Neural cell (in vitro differentiated cells): ENCODE results near the gene ACTN2. TPM values are rescaled to one million over a fixed set of nuclear protein-coding genes. Genes with fewer than 3 reads are reported as not detected.

Experiments
- H2AFZ ChIP-seq: fragments of 200-600, 300-800 bp; sonication (generic), shearing (Covaris generic); 2 replicates; pipeline ENCODE4 v1.6.0; 2014; ENCODE audit warnings: low read depth, mild to moderate bottlenecking, antibody characterized with exemption, low read length, moderate library complexity
- H3F3A ChIP-seq: fragments of 200-600 bp; shearing (Covaris generic); 2 replicates; pipeline ENCODE4 v1.6.1; 2016; ENCODE audit warnings: mild to moderate bottlenecking, moderate library complexity, mixed read lengths, antibody characterized with exemption, low read length; ENCODE audit not compliant: insufficient read depth, poor library complexity, severe bottlenecking
- H3K27ac ChIP-seq: fragments of 200-600, 300-800 bp; sonication (generic), shearing (Covaris generic); 2 replicates; pipeline ENCODE4 v1.5.1; 2014; ENCODE audit warnings: mild to moderate bottlenecking, low read length, moderate library complexity
- H3K27me3 ChIP-seq: fragments of 300-800, 200-600 bp; sonication (generic), shearing (Covaris generic); 2 replicates; pipeline ENCODE4 v1.6.0; 2014; ENCODE audit warnings: mild to moderate bottlenecking, low read depth, low read length, moderate library complexity; ENCODE audit not compliant: insufficient read depth
- H3K36me3 ChIP-seq: fragments of 300-800, 200-600 bp; sonication (generic), shearing (Covaris generic); 2 replicates; pipeline ENCODE4 v1.5.1; 2014; ENCODE audit warnings: mild to moderate bottlenecking, antibody characterized with exemption, low read length, moderate library complexity; ENCODE audit not compliant: insufficient read depth
- H3K4me2 ChIP-seq: fragments of 300-800, 200-600 bp; sonication (generic), shearing (Covaris generic); 2 replicates; pipeline ENCODE4 v1.6.0; 2014; ENCODE audit warnings: mild to moderate bottlenecking, low read length
- H3K4me3 ChIP-seq: fragments of 300-800, 200-600 bp; sonication (generic), shearing (Covaris generic); 2 replicates; pipeline ENCODE4 v1.5.1; 2014; ENCODE audit warnings: mild to moderate bottlenecking, low read length, moderate library complexity
- H3K79me2 ChIP-seq: fragments of 200-600 bp; shearing (Covaris generic); replicated peaks from 2 replicates; pipeline ENCODE4 v1.6.0; 2014; ENCODE audit warnings: mild to moderate bottlenecking, low read length, moderate library complexity; ENCODE audit not compliant: insufficient read depth
- H3K9ac ChIP-seq: fragments of 300-800, 200-600 bp; sonication (generic), shearing (Covaris generic); 2 replicates; pipeline ENCODE4 v1.6.1; 2016; ENCODE audit warnings: mild to moderate bottlenecking, low read length, mixed read lengths
- H3K9me2 ChIP-seq: fragments of 200-600 bp; shearing (Covaris generic); 2 replicates; pipeline ENCODE4 v1.6.1; 2016; ENCODE audit warnings: mild to moderate bottlenecking, low read length, mixed read lengths; ENCODE audit not compliant: insufficient read depth
- H3K9me3 ChIP-seq: fragments of 200-600, 300-800 bp; sonication (generic), shearing (Covaris generic); 2 replicates; pipeline ENCODE4 v1.6.1; 2016; ENCODE audit warnings: mild to moderate bottlenecking, mixed run types, low read length, moderate library complexity, mixed read lengths
- H4K20me1 ChIP-seq: fragments of 200-600 bp; shearing (Covaris generic); 2 replicates; pipeline ENCODE4 v1.6.1; 2016; ENCODE audit warnings: mild to moderate bottlenecking, mixed run types; ENCODE audit not compliant: insufficient read depth
- EP300 ChIP-seq: fragments of 450-650 bp; conservative IDR thresholded peaks from 2 replicates; pipeline ENCODE4 v1.6.1; 2014; ENCODE audit warnings: antibody characterized with exemption, mild to moderate bottlenecking, moderate library complexity; ENCODE audit not compliant: poor library complexity, severe bottlenecking
- EZH2 ChIP-seq: fragments of 200-600, 300-800 bp; shearing (Covaris generic), sonication (generic); IDR thresholded peaks from 2 replicates; pipeline ENCODE4 v1.6.1; 2014; ENCODE audit warnings: antibody characterized with exemption, low read length, borderline replicate concordance, mild to moderate bottlenecking; ENCODE audit not compliant: insufficient read depth, poor library complexity, severe bottlenecking
- MXI1 ChIP-seq: fragments of 450-650 bp; conservative IDR thresholded peaks from 2 replicates; pipeline ENCODE4 v1.6.1; 2014; ENCODE audit warnings: antibody characterized with exemption, mild to moderate bottlenecking; ENCODE audit not compliant: poor library complexity, severe bottlenecking
- POLR2AphosphoS5 ChIP-seq: IDR thresholded peaks from 2 replicates; pipeline ENCODE4 v1.6.1; 2012
- RAD21 ChIP-seq: fragments of 450-650 bp; conservative IDR thresholded peaks from 2 replicates; pipeline ENCODE4 v1.6.1; 2014; ENCODE audit warnings: antibody characterized with exemption, mild to moderate bottlenecking, moderate library complexity
- SMC3 ChIP-seq: fragments of 450-650 bp; conservative IDR thresholded peaks from 2 replicates; pipeline ENCODE4 v1.6.1; 2014; ENCODE audit warnings: antibody characterized with exemption, mild to moderate bottlenecking, moderate library complexity; ENCODE audit not compliant: poor library complexity
- TAF1 ChIP-seq: IDR thresholded peaks from 2 replicates; pipeline ENCODE4 v1.6.1; 2012; ENCODE audit warnings: low read depth
- polyA plus RNA-seq: library from polyadenylated mRNA; depleted of rRNA; stranded (reverse); fragments of >200 nt; gene quantifications from 2 replicates; pipeline ENCODE4 v1.2.3, GENCODE V29; 2014
- TF ChIP-seq, protein P1 (sequence below): IDR thresholded peaks from 2 replicates; pipeline ENCODE4 v1.6.1; 2012; ENCODE audit warnings: borderline replicate concordance
- TF ChIP-seq, protein P2 (sequence below): fragments of 450-650 bp; IDR thresholded peaks from 2 replicates; pipeline ENCODE4 v1.5.1; 2014; ENCODE audit warnings: antibody characterized with exemption, mild to moderate bottlenecking, moderate library complexity; ENCODE audit not compliant: poor library complexity, severe bottlenecking

ACTN2 gene
- polyA plus RNA-seq, 1 donor from 2014 or later: 6.1 TPM

DNA sequence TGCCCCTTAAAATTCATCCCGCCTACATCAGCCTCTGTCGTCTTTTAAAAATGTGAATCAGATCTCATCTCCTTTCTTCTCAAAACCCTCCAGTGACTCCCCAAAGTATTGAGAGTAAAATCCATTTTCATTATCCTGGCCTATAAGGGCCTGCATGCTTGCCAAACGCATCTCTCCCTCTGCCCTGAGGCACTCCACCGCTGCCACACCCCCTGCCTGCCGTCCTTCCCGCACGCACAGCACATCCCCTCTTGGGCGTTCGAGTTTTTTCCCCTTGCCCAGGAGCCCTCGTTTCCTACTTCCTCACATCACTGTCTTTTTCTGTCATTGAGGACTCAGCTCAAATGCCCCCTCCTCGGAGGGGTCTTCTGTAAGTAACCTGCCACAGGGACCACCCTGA, 55.5 kb downstream of the ACTN2 start:
- no peaks in the 10 kb centered on the region for H3K9me2 ChIP-seq
- no peaks in the 10 kb centered on the region for H3F3A ChIP-seq
- no peak overlapping the region for H3K4me2 ChIP-seq
- H3K79me2 ChIP-seq: no peaks in the 10 kb centered on the region
- no peak overlapping the region for H3K4me3 ChIP-seq
- no peak overlapping the region for H3K9ac ChIP-seq
- H4K20me1 ChIP-seq: no peaks in the 10 kb centered on the region
- no peaks in the 10 kb centered on the region for H3K27me3 ChIP-seq
- no peak overlapping the region for H3K27ac ChIP-seq
- no peak overlapping the region for H2AFZ ChIP-seq
- H3K36me3 ChIP-seq: no peaks in the 10 kb centered on the region
- H3K9me3 ChIP-seq: no peaks in the 10 kb centered on the region
- no peak for TF ChIP-seq RAD21
- TF ChIP-seq, protein P1, sequence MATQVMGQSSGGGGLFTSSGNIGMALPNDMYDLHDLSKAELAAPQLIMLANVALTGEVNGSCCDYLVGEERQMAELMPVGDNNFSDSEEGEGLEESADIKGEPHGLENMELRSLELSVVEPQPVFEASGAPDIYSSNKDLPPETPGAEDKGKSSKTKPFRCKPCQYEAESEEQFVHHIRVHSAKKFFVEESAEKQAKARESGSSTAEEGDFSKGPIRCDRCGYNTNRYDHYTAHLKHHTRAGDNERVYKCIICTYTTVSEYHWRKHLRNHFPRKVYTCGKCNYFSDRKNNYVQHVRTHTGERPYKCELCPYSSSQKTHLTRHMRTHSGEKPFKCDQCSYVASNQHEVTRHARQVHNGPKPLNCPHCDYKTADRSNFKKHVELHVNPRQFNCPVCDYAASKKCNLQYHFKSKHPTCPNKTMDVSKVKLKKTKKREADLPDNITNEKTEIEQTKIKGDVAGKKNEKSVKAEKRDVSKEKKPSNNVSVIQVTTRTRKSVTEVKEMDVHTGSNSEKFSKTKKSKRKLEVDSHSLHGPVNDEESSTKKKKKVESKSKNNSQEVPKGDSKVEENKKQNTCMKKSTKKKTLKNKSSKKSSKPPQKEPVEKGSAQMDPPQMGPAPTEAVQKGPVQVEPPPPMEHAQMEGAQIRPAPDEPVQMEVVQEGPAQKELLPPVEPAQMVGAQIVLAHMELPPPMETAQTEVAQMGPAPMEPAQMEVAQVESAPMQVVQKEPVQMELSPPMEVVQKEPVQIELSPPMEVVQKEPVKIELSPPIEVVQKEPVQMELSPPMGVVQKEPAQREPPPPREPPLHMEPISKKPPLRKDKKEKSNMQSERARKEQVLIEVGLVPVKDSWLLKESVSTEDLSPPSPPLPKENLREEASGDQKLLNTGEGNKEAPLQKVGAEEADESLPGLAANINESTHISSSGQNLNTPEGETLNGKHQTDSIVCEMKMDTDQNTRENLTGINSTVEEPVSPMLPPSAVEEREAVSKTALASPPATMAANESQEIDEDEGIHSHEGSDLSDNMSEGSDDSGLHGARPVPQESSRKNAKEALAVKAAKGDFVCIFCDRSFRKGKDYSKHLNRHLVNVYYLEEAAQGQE: no peak
- TF ChIP-seq TAF1: no peak
- TF ChIP-seq EP300: no peak
- TF ChIP-seq SMC3: no peak
- TF ChIP-seq, protein P2, sequence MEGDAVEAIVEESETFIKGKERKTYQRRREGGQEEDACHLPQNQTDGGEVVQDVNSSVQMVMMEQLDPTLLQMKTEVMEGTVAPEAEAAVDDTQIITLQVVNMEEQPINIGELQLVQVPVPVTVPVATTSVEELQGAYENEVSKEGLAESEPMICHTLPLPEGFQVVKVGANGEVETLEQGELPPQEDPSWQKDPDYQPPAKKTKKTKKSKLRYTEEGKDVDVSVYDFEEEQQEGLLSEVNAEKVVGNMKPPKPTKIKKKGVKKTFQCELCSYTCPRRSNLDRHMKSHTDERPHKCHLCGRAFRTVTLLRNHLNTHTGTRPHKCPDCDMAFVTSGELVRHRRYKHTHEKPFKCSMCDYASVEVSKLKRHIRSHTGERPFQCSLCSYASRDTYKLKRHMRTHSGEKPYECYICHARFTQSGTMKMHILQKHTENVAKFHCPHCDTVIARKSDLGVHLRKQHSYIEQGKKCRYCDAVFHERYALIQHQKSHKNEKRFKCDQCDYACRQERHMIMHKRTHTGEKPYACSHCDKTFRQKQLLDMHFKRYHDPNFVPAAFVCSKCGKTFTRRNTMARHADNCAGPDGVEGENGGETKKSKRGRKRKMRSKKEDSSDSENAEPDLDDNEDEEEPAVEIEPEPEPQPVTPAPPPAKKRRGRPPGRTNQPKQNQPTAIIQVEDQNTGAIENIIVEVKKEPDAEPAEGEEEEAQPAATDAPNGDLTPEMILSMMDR: no peak
- TF ChIP-seq EZH2: no peak
- no peak for TF ChIP-seq POLR2AphosphoS5
- no peak for TF ChIP-seq MXI1

DNA sequence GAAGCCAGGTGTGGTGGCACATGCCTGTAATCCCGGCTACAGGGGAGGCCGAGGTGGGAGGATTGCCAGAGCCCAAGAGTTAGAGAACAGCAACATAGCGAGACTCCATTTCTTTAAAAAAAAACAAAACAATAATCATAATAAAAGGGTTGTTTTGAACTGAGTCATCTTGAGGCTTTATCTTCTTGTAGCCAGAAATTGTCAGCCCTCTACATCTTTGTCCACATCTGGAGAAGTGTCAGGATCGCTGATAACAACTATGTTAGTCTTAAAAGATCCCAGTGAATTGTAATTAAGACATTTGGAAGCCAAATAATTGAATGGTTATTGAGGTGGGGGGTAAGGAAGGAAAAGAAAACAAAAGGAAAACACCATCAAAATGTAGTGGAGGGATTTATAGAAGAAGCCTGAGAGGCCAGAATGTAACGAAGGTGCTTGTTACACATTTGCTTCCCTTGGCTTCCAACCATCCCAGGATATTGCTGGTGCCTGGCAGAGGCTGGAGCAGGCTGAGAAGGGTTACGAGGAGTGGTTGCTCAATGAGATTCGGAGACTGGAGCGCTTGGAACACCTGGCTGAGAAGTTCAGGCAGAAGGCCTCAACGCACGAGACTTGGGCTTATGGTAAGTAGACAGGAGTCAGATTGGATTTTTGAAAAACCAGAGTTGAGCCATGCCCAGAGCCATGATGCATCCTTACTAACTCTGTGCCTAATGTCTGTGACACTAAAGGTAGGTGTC, 56.3 kb downstream of the ACTN2 start:
- H3K27ac ChIP-seq: no peak overlapping the region
- no peaks in the 10 kb centered on the region for H3K27me3 ChIP-seq
- H3K79me2 ChIP-seq: no peaks in the 10 kb centered on the region
- no peak overlapping the region for H3K4me2 ChIP-seq
- no peak overlapping the region for H3K9ac ChIP-seq
- H3K4me3 ChIP-seq: no peak overlapping the region
- no peaks in the 10 kb centered on the region for H4K20me1 ChIP-seq
- no peaks in the 10 kb centered on the region for H3K9me2 ChIP-seq
- no peak for TF ChIP-seq SMC3
- TF ChIP-seq, protein P1: no peak
- TF ChIP-seq EZH2: no peak
- TF ChIP-seq RAD21: no peak
- TF ChIP-seq EP300: no peak
- TF ChIP-seq MXI1: no peak
- TF ChIP-seq, protein P2: no peak
- TF ChIP-seq TAF1: no peak
- no peak for TF ChIP-seq POLR2AphosphoS5
- H3K36me3 ChIP-seq: no peaks in the 10 kb centered on the region
- H3F3A ChIP-seq: no peaks in the 10 kb centered on the region
- H2AFZ ChIP-seq: no peak overlapping the region
- no peaks in the 10 kb centered on the region for H3K9me3 ChIP-seq
